NCI-H2029 (cell line): Measurements from ENCODE around the gene AGO1.
"Not testable (repeated sequence)": the region's sequence is repeated elsewhere in the genome, so short reads cannot be mapped to it uniquely, and the experiment has no call there.

ENCODE experiments used
- DNase-seq: peaks from one replicate; lab custom pipeline; 2025; lab: John Stamatoyannopoulos, UW

The AGO1 gene

DNA sequence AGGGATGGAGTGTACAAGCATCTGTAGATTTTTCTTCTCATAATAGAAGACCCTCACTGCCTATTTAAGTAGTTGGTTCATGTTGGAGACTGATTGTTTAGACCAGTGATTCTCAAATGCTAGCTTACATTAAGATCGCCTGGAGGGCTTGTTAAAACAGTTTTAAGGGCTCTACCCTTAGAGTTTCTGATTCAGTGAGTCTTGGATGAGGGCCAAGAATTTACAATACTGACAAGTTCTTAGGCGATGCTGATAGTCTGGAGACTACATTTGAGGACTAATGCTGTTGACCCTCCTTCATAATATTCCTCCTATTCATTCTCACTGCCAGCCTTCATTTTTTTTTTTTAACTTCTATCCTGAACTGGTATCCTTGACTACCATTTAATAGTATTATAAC lies 32.7 kb downstream of the AGO1 start:
- DNase-seq: no peak

- no peak for DNase-seq
These were observed 40.8 kb downstream of the AGO1 start for GRCh38 chr1:35923791-35924221.

GRCh38 chr1:35924838-35925237 lies 41.8 kb downstream of the AGO1 start:
- no peak for DNase-seq

DNA sequence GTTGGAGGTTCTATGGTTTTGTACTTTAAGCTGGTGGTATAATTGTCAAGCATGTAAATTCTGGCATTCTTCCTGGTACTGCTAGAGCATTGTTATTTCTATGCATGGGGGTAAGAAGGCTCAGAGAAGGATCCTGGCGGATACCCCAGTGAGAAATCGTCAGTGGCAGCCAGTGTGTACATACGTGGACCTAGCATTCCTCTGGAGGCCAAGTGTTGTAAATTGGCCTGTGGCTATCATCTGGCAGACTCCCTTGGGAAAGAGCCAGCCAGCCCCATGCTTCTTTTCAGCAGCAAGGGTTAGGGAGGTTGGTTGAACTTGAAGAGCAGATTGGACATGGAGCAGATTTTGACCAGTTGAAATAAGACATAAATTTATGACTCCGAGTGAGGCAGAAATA lies 42.7 kb downstream of the AGO1 start:
- no peak for DNase-seq

DNA sequence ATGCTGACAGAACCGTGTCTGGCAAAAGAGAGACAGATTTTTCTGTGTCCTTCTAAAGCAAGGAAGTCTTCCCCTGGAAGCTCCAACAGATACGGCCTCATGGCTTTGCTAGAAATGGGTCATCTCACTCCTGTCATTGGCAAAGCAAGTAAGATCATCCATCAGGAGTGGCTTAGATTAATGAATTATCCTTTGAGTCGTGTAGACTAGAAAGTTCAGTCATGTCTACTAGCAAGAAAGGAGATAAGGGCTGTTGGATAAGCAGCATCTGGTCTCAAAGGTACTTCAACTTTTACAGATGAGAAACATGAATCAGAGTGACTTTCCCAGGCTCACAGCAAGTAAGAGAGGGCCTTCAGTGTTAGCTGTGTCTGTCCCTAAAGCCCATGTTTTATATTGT lies 44.5 kb downstream of the AGO1 start:
- no peak for DNase-seq

- DNase-seq: no peak
These were observed 47.0 kb downstream of the AGO1 start for GRCh38 chr1:35929730-35930592.

DNA sequence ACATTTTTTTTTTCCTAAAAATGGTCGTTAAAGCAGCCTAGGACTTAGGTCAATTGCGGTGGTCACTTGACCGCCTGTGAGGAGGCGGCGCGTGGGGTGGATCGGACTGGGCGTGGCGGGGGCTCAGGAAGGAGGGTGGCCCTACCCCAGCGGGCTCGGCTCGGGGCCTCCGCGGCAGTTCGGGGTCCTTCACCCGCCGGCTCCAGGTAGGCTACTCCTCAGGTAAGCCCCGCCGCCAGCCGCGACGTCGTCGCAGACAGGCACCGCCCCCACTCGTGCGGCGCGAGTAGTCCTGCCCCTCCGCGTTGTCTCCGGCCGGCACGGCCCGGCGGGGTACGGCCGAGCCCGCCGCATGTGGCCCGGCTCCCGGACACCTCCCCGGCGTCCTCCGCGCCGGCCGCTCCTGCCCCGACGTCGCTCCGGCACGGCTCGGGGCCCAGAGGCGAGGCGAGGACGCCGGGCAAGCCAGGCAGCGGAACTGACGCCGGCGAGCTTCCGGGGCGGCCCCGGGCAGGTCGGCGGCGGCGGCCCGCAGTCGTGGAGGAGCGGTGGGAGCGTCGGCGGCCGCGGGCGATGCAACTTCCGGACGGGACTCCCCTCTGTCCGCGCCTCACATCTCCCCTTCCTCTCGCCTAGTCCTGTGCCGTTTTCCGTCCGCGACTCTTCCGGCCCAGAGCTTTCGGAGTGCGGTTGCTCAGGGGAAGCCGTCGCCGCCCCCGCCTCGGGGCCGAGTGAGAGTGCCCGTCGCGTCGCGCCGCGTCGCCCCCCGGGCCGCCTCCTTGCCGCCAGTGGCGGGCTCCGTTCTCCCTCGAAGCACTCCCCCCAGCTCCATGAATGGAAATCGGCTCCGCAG lies 47.8 kb downstream of the AGO1 start, which contains the start of gene AGO3:
AGO3 (plus strand) TSS at position 513 of the 853 bp plus-strand sequence; CDS start at position 835, 322 bp downstream.
- peak; percentile 80 for DNase-seq

DNA sequence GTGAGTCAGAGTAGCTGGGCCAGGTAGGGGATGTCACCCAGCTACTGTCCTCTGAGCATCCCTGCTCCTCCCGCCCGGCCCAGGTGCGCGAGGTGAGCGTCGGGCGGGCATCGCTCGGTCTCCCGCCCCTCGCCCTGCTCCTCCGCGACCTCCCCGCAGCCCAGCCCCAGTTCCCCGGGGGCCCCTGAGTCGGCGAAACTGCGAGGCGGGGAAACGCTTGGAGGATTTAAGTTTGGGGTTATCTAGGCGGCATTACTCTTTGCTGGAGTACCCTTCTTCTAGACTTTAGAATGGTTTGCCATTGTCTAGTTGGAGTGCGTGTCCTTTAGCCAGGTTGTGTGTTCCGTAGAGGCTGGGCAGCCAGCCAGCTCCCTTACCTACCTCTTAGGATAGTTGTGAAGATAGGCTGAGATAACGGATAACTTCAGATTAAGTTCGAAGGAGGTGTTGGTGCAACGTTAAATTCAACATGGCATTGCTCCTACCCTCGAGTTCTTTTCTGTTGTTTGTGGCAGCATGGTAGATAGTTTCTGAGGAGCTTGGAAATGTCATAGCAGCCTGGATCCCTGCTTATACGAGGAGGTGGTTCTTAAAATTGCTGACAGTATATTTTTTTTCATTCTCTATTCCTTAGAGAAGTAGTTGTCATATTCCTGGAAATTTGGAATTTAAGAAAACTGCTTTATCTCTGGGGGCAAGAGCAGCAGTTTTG lies 48.6 kb downstream of the AGO1 start:
- DNase-seq: peak; percentile 30

- no peak for DNase-seq
These were observed 49.2 kb downstream of the AGO1 start for GRCh38 chr1:35932158-35932636.

DNA sequence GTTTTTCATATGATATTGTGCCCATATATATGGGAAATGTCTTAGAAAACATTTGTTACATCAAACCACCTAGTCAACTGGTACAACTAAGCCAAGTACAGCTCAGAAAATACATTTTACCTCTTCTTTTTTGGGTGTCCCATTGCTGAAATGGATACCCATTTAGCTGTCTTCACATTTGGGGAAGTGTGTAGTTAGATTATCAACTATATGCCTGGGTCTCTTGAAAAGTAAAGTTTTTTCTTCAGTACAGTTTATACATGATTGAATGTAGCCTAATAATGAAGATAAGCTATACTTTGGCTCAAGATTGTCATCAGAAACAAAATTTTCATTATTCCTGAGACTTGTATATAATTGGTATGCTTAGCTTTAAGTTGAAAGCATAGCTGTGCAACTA lies 49.9 kb downstream of the AGO1 start:
- no peak for DNase-seq

DNA sequence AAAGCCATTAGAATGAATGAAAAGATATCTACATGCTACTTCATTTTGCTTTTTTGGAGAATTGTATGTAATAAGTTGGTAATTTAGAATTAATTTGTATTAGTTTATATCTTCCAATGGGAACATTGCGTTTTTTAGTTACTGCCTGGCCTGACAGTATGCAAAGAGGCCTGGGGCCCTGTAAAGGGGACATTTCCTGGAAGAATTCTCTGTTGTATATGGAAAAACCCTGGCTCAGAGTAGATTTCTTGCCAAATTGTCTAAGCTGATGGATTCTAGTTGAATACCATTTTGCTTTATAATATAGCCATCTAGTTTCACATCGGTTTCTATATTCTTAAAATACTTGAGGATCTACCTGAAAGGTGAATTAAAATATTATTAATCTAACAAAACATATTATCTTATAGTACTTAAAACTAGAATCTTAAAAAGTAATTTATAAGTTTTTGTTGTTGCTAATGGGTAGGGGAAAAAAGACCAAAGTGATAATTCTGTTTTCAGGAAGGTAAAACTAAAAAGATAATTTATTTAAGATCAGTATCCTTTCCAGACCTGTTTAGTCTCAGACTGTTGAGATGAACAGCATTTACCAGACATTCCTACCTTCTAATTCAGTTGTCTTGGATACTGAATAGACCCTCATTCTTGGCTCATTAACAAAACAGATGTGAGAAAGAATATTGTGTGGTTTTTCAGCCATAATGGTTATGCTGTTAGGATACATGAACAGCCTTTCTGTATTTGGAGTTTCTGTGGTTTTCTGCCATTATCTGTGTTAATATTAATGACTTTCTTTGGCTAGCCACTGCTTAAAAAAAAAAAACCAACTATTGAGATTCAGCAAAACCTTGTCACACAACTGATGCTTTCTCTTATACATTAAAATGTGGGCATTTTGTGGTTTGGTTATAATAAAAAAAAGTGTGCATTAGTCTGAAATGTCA lies 52.7 kb downstream of the AGO1 start:
- no peak for DNase-seq

DNA sequence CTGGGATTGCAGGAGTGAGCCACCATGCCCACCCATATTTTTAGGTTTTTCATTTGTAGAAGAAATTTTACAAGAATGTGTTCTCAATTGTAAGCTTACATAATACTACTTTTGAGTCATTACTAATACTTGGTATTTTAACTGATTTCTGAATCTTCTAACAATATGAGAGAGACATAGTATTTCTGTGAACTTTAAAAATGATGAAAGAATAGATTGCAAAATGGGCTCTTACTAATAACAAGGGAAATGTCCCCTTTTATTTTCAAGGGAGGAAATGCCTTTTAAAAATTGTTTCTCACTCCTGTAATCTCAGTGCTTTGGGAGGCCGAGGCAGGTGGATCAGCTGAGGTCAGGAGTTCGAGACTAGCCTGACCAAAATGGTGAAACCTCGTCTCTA lies 53.8 kb downstream of the AGO1 start:
- no peak for DNase-seq

DNA sequence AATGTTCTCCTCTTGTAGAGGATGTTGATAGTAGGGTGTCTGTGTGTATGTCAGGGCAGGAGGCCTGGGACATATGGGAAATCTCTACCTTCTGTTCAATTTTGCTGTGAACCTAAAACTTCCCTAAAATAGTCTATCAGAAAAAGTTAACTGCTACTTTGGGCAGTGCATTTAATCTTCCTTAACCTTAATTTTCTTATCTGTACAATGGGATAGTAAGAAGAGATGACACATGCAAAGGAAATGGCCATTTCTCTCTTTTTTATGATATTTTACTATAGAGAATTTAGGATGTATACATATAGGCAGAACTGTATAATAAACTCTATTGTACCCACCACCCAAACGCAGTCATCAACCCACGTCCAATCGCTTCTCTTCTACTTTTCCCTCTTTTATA lies 56.5 kb downstream of the AGO1 start:
- no peak for DNase-seq

- DNase-seq: no peak
These were observed 62.3 kb downstream of the AGO1 start for GRCh38 chr1:35945327-35945726.

- DNase-seq: no peak
These were observed 64.5 kb downstream of the AGO1 start for GRCh38 chr1:35947547-35947946.

DNA sequence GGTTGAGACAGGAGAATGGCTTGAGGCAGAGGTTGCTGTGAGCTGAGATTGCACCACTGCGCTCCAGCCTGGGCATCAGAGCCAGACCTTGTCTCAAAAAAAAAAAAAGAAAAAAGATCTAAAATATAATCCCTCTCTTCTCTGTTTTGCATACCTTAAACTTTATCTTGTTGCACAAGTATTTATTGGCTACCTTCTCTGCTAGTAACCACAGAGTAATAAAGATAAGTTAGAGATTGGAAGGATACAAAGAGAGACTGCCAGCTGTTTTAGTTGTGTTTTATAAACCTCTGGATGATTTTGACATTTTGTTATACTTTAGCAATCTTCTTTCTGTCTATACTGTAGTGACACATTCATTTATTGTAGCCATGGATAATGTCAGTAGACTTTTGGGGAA lies 75.5 kb downstream of the AGO1 start:
- no peak for DNase-seq

DNA sequence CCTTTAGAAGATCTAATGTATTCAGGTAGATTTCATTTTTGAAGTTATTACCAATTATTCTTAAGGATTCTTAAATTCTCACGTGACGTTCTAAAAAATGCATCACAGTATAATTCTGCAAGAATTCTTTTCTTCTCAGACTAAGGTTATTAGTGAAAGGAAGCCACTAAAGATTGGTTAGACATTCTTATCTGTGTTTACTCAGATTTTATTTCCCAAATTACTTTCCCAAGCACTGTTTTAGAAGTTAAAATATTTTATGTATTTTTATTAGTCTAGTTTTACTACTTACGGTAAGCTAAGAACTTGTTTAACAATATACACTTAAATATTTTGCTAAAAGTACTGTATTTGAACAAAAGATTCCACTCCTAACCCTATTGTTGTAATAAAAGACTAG lies 76.3 kb downstream of the AGO1 start:
- DNase-seq: no peak

DNA sequence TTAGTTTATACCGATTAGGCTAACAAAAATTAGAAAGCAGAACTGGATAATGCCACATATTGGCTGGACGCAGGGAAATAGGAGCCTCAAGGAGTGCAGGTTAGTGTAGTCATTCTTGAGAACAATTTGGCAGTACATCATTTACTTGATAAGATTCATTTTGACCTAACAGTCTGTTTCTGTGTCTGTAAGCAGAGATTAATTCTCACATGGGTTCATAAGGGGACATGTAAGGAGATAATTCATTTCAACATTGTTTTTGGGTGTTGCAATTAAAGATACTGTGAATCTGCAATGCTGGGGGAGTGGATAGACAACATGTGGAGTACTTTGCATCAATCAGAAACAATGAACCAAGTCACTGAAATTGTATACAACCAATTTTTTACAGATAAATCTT lies 79.9 kb downstream of the AGO1 start:
- no peak for DNase-seq

- not testable (repeated sequence) for DNase-seq
These were observed 81.3 kb downstream of the AGO1 start for GRCh38 chr1:35964277-35964676.

DNA sequence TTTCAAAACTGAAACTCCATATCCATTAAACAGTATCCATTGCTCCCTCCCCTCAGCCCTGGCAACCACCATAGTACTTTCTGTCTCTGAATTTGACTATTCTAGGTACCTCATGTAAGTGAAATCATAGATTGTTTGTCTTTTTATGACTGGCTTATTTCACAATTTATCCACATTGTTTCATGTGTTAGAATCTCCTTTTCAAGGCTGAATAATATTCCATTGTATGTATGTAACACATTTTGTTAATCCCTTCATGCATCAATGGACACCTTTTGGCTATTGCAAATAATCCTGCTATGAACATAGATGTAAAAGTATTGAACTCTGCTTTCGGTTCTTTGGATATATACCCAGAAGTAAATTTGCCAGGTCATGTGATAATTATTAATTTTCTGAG lies 85.4 kb downstream of the AGO1 start:
- no peak for DNase-seq

GRCh38 chr1:35971601-35972000 lies 88.6 kb downstream of the AGO1 start:
- no peak for DNase-seq
